Measurements from ENCODE around the gene PREX1.

GRCh38 chr20:48714764-48715163, 113.0 kb downstream of the PREX1 start:
- TF ChIP-seq CTCF (IDR thresholded peaks at IDR 0.05; ENCODE audit: low read depth, low read length): no peak
- TF ChIP-seq MAX (IDR thresholded peaks at IDR 0.05; ENCODE audit: low read depth, low read length): no peak
- no peak for TF ChIP-seq POLR2A (IDR thresholded peaks at IDR 0.05; ENCODE audit: extremely low read depth, insufficient read length)
